Measurements from ENCODE around the gene CDCA5. TPM values are rescaled to one million over a fixed set of nuclear protein-coding genes. Genes with fewer than 3 reads are reported as not detected.

CDCA5 gene
- total RNA-seq, 1 experiment from 2014 or later, result 72.1 TPM

DNA sequence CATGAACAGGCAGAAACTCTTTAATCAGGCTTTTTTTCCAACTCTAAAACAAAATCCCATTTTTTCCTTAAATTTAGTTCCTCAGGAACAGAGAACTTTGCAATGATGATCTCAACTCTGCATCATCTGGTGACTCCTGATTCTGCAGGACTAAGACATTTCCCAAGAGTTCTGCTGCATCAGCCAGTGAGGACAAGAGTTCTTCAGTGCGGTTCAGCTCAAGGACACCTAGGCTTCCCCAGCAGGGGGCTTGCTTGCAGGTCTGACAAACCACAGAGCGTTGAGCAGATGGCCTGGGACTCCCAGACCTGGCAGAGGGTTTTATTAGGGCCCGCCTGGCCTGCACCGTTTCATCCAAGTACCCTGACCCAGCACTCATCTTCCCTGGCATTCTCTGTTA, 6.4 kb downstream of the CDCA5 start:
- TF ChIP-seq ZFX (IDR thresholded peaks at IDR 0.05), result no peak
- TF ChIP-seq POLR2AphosphoS5 (IDR thresholded peaks at IDR 0.05; ENCODE audit: low read depth, low read length), result no peak
- TF ChIP-seq YY1 (IDR thresholded peaks at IDR 0.05; ENCODE audit: extremely low read depth, insufficient replicate concordance, low read depth, low read length), result no peak
- TF ChIP-seq, protein P1, sequence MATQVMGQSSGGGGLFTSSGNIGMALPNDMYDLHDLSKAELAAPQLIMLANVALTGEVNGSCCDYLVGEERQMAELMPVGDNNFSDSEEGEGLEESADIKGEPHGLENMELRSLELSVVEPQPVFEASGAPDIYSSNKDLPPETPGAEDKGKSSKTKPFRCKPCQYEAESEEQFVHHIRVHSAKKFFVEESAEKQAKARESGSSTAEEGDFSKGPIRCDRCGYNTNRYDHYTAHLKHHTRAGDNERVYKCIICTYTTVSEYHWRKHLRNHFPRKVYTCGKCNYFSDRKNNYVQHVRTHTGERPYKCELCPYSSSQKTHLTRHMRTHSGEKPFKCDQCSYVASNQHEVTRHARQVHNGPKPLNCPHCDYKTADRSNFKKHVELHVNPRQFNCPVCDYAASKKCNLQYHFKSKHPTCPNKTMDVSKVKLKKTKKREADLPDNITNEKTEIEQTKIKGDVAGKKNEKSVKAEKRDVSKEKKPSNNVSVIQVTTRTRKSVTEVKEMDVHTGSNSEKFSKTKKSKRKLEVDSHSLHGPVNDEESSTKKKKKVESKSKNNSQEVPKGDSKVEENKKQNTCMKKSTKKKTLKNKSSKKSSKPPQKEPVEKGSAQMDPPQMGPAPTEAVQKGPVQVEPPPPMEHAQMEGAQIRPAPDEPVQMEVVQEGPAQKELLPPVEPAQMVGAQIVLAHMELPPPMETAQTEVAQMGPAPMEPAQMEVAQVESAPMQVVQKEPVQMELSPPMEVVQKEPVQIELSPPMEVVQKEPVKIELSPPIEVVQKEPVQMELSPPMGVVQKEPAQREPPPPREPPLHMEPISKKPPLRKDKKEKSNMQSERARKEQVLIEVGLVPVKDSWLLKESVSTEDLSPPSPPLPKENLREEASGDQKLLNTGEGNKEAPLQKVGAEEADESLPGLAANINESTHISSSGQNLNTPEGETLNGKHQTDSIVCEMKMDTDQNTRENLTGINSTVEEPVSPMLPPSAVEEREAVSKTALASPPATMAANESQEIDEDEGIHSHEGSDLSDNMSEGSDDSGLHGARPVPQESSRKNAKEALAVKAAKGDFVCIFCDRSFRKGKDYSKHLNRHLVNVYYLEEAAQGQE (IDR thresholded peaks at IDR 0.05; ENCODE audit: low read depth), result no peak
- TF ChIP-seq, protein P2, sequence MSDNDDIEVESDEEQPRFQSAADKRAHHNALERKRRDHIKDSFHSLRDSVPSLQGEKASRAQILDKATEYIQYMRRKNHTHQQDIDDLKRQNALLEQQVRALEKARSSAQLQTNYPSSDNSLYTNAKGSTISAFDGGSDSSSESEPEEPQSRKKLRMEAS (IDR thresholded peaks at IDR 0.05), result no peak
- no peak for TF ChIP-seq EZH2phosphoT487 (IDR thresholded peaks at IDR 0.05; ENCODE audit: borderline replicate concordance)
- TF ChIP-seq, protein P3, sequence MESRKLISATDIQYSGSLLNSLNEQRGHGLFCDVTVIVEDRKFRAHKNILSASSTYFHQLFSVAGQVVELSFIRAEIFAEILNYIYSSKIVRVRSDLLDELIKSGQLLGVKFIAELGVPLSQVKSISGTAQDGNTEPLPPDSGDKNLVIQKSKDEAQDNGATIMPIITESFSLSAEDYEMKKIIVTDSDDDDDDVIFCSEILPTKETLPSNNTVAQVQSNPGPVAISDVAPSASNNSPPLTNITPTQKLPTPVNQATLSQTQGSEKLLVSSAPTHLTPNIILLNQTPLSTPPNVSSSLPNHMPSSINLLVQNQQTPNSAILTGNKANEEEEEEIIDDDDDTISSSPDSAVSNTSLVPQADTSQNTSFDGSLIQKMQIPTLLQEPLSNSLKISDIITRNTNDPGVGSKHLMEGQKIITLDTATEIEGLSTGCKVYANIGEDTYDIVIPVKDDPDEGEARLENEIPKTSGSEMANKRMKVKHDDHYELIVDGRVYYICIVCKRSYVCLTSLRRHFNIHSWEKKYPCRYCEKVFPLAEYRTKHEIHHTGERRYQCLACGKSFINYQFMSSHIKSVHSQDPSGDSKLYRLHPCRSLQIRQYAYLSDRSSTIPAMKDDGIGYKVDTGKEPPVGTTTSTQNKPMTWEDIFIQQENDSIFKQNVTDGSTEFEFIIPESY (IDR thresholded peaks at IDR 0.05; ENCODE audit: extremely low read depth, insufficient replicate concordance, low read length), result no peak
- TF ChIP-seq EZH2 (IDR thresholded peaks at IDR 0.05), result no peak
- Histone ChIP-seq H3K79me2 (ENCODE audit: insufficient read depth, low read length) (peaks cover 58% of the 10 kb centered on the region), H3K36me3 (ENCODE audit: control insufficient read depth in 1 of 2, insufficient read depth in 2 of 2, low read length in 2 of 2) (peaks cover 14 to 49% of the 10 kb centered on the region in 2 experiments; a peak in 2 of 4 replicates), H3K9me2 (ENCODE audit: insufficient read depth) (no peaks in the 10 kb centered on the region), H4K20me1 (ENCODE audit: insufficient read depth) (no peaks in the 10 kb centered on the region), H2AFZ (ENCODE audit: low read depth, low read length, poor library complexity, severe bottlenecking) (no peak overlapping the region), H3K4me3 (replicated peaks in 1 of 2; ENCODE audit: low read depth in 1 of 2, low read length in 2 of 2) (no peak overlapping the region), H3K27ac (ENCODE audit: low read depth, low read length) (no peak overlapping the region; the same call in 1 of the 2 replicates), H3K9ac (ENCODE audit: low read length) (no peak overlapping the region), H3K4me1 (ENCODE audit: control insufficient read depth in 1 of 2, insufficient read depth in 2 of 2, low read length in 2 of 2) (peaks cover 0 to 18% of the 10 kb centered on the region in 2 experiments; a peak in 3 of 4 replicates), H3K4me2 (ENCODE audit: low read length) (no peak overlapping the region), H3K27me3 (ENCODE audit: insufficient read depth, low read length) (no peaks in the 10 kb centered on the region), H3K9me3 (ENCODE audit: control insufficient read depth in 1 of 2, insufficient read depth in 1 of 2, low read depth in 1 of 2, low read length in 2 of 2) (no peaks in the 10 kb centered on the region)
- POLR2A ChIA-PET, result no interaction called here
- DNase-seq (ENCODE audit: low read depth, low spot score) (no peak), ATAC-seq (peak; percentile 19; the same call in 1 of the 2 replicates)
- CTCF ChIA-PET, result no interaction called here
- intact Hi-C loops (cut with micrococcal nuclease), result loop anchor here (5.0 kb wide), 1 partner anchor 65 kb away; the partner anchor contains the start of gene ARL2
- BruUV-seq (replicated peaks), result no TSS peak
- RAD21 ChIA-PET (ENCODE audit: low non-redundant PET in 1 of 2, low total read pairs in 2 of 2, uncharacterized antibody in 2 of 2, unreplicated experiment in 2 of 2), result no interaction called here
